Upper lobe of left lung (tissue), 6 donors: ENCODE data around the gene ADCY3. TPM values are rescaled to one million over a fixed set of nuclear protein-coding genes. Genes with fewer than 3 reads are reported as not detected.

ENCODE experiments used
- ATAC-seq, 2 donors: fragments of 200-7000 bp; cut with Tn5 transposase; one replicate each; pipeline ENCODE4 v1.9.1; 2022; ENCODE audit warnings: mild to moderate bottlenecking in 2 of 2, moderate library complexity in 2 of 2; ENCODE audit not compliant: low FRiP score in 2 of 2
- DNase-seq, 2 donors: peaks; one replicate each; pipeline ENCODE4 v3.0.0-alpha.2; 2019 to 2020
- H3K27ac ChIP-seq, 4 donors: fragments of 200-600 bp; sonication (generic); one replicate each; pipeline ENCODE4 v1.5.1; 2016 to 2019
- H3K27me3 ChIP-seq, 4 donors: fragments of 200-600 bp; sonication (generic); one replicate each; pipeline ENCODE4 v1.5.1; 2017 to 2019
- H3K36me3 ChIP-seq, 4 donors: fragments of 200-600 bp; sonication (generic); one replicate each; pipeline ENCODE4 v1.5.1; 2016 to 2019
- H3K4me1 ChIP-seq, 4 donors: fragments of 200-600 bp; sonication (generic); one replicate each; pipeline ENCODE4 v1.5.1; 2018 to 2019
- H3K4me3 ChIP-seq, 4 donors: fragments of 200-600 bp; sonication (generic); one replicate each; pipeline ENCODE4 v1.5.1; 2017 to 2019; ENCODE audit warnings: mild to moderate bottlenecking in 2 of 4, moderate library complexity in 1 of 4
- H3K9me3 ChIP-seq, 4 donors: fragments of 200-600 bp; sonication (generic); one replicate each; pipeline ENCODE4 v1.5.1; 2018 to 2019
- CTCF ChIP-seq, 6 experiments: fragments of 450-650 bp in 4 of 6; fragments of 200-600 bp in 2 of 6; sonication (generic) in 2 of 6; IDR thresholded peaks; one replicate each; pipeline ENCODE4 v1.5.1; 2016 to 2019; ENCODE audit warnings: antibody characterized with exemption in 6 of 6
- EP300 ChIP-seq, 4 donors: sonication (generic); formaldehyde crosslinking; IDR thresholded peaks; one replicate each; pipeline ENCODE4 v1.5.1; 2017; ENCODE audit warnings: antibody characterized with exemption in 4 of 4, control low read depth in 2 of 4
- POLR2A ChIP-seq, 4 donors: fragments of 450-650 bp; IDR thresholded peaks; one replicate each; pipeline ENCODE4 v1.5.1; 2016 to 2017; ENCODE audit warnings: antibody characterized with exemption in 4 of 4, mild to moderate bottlenecking in 2 of 4
- POLR2AphosphoS5 ChIP-seq, 2 donors: sonication (generic); formaldehyde crosslinking; IDR thresholded peaks; one replicate each; pipeline ENCODE4 v1.5.1; 2017; ENCODE audit warnings: antibody characterized with exemption in 2 of 2
- WGBS, 2 donors: methylation state at CpG; one replicate each; pipeline ENCODE4 v1.1.5; 2017 to 2018; 5-methylcytosine and 5-hydroxymethylcytosine counted together
- total RNA-seq, 6 donors: library from RNA; depleted of rRNA in 4 of 6; stranded (reverse); fragments of >200 nt in 4 of 6; gene quantifications; one replicate each; pipeline versions ENCODE4 v1.1.0 to v1.2.1, GENCODE V29; 2016 to 2021
- donor health status: DM: no; HTN: no; CAD: no; lungs with moderate emphysema.
- donor health status: DM: no; HTN: yes; CAD: no; lungs with severe emphysema.

Gene ADCY3
- total RNA-seq, 6 donors from 2014 or later, result 17.5 to 83.5 (median 36.5) TPM

- ATAC-seq (peak in 1 of 2 donors; percentile 80), DNase-seq (no peak)
- no peaks in the 10 kb centered on the region for H3K9me3 ChIP-seq
- 85 to 96% methylated on average over 3 to 4 of the region's 4 CpGs for WGBS, 2 donors
- H3K27ac ChIP-seq, result peak overlapping the region in 3 of 4 donors; percentile 20 to 63 (median 50)
- no peaks in the 10 kb centered on the region for H3K36me3 ChIP-seq
- H3K4me3 ChIP-seq, result no peak overlapping the region
- TF ChIP-seq EP300 (IDR thresholded peaks at IDR 0.05), result no peak
- H3K27me3 ChIP-seq, result no peaks in the 10 kb centered on the region
- H3K4me1 ChIP-seq, result peaks cover 0 to 3% (median 0%) of the 10 kb centered on the region in 4 donors
These were observed 64.3 kb downstream of the ADCY3 start for GRCh38 chr2:24855726-24856125.

GRCh38 chr2:24855022-24855622 lies 64.9 kb downstream of the ADCY3 start:
- TF ChIP-seq POLR2AphosphoS5 (IDR thresholded peaks at IDR 0.05), result no peak
- peak in 1 of 4 donors; percentile 56 for TF ChIP-seq EP300 (IDR thresholded peaks at IDR 0.05)
- no peaks in the 10 kb centered on the region for H3K36me3 ChIP-seq
- no peaks in the 10 kb centered on the region for H3K9me3 ChIP-seq
- peak overlapping the region in 3 of 4 donors; percentile 50 to 63 (median 63) for H3K27ac ChIP-seq
- peaks cover 0 to 3% (median 0%) of the 10 kb centered on the region in 4 donors for H3K4me1 ChIP-seq
- no peak overlapping the region for H3K4me3 ChIP-seq
- ATAC-seq, result peak in 1 of 2 donors; percentile 22
- no peak for DNase-seq
- WGBS, 2 donors, result 89 to 95% methylated on average over 8 of the region's 8 CpGs
- H3K27me3 ChIP-seq, result no peaks in the 10 kb centered on the region

GRCh38 chr2:24853996-24854395 lies 66.0 kb downstream of the ADCY3 start:
- Histone ChIP-seq H3K9me3 (no peaks in the 10 kb centered on the region), H3K27ac (peak overlapping the region in 2 of 4 donors; percentile 11 to 63), H3K4me1 (peaks cover 0 to 3% (median 0%) of the 10 kb centered on the region in 4 donors), H3K36me3 (no peaks in the 10 kb centered on the region), H3K4me3 (no peak overlapping the region), H3K27me3 (no peaks in the 10 kb centered on the region)
- no peak for DNase-seq
- ATAC-seq, result no peak
- WGBS, 2 donors, result 74 to 78% methylated on average over 3 of the region's 3 CpGs
- no peak for TF ChIP-seq POLR2A (IDR thresholded peaks at IDR 0.05)
- no peak for TF ChIP-seq EP300 (IDR thresholded peaks at IDR 0.05)
- no peak for TF ChIP-seq POLR2AphosphoS5 (IDR thresholded peaks at IDR 0.05)
- TF ChIP-seq CTCF (IDR thresholded peaks at IDR 0.05), result no peak

GRCh38 chr2:24853046-24853445 lies 67.0 kb downstream of the ADCY3 start:
- DNase-seq, result no peak
- TF ChIP-seq POLR2A (IDR thresholded peaks at IDR 0.05) (no peak), CTCF (IDR thresholded peaks at IDR 0.05) (no peak), EP300 (IDR thresholded peaks at IDR 0.05) (no peak), POLR2AphosphoS5 (IDR thresholded peaks at IDR 0.05) (no peak)
- ATAC-seq, result no peak
- Histone ChIP-seq H3K27ac (no peak overlapping the region), H3K9me3 (no peaks in the 10 kb centered on the region), H3K4me3 (no peak overlapping the region), H3K36me3 (no peaks in the 10 kb centered on the region), H3K27me3 (no peaks in the 10 kb centered on the region), H3K4me1 (peaks cover 0 to 3% (median 0%) of the 10 kb centered on the region in 4 donors)
- WGBS, 2 donors, result 95 to 96% methylated on average over 9 of the region's 9 CpGs

GRCh38 chr2:24852431-24853020 lies 67.5 kb downstream of the ADCY3 start:
- TF ChIP-seq EP300 (IDR thresholded peaks at IDR 0.05), result no peak
- TF ChIP-seq POLR2AphosphoS5 (IDR thresholded peaks at IDR 0.05), result no peak
- TF ChIP-seq POLR2A (IDR thresholded peaks at IDR 0.05), result no peak
- TF ChIP-seq CTCF (IDR thresholded peaks at IDR 0.05), result no peak
- Histone ChIP-seq H3K27ac (peak overlapping the region in 1 of 4 donors; percentile 15), H3K4me3 (no peak overlapping the region), H3K36me3 (no peaks in the 10 kb centered on the region), H3K9me3 (no peaks in the 10 kb centered on the region), H3K27me3 (no peaks in the 10 kb centered on the region), H3K4me1 (peaks cover 0 to 3% (median 0%) of the 10 kb centered on the region in 4 donors)
- no peak for ATAC-seq
- 79 to 89% methylated on average over 5 to 8 of the region's 23 CpGs for WGBS, 2 donors
- DNase-seq, result peak in 1 of 2 donors; percentile 77
